GM12878 (cell line): ENCODE results near the gene WWOX.

Experiments used
- EP300 ChIP-seq, 2 experiments: fragments of 150-350 bp in 1 of 2; IDR thresholded peaks; 2 replicates each; pipeline ENCODE4 v1.6.1; 2011 to 2012; ENCODE audit warnings: low read depth in 2 of 2, low read length in 2 of 2, borderline replicate concordance in 1 of 2, improper control_type of control experiment in 1 of 2, inconsistent platforms in 1 of 2; ENCODE audit not compliant: control insufficient read depth in 1 of 2
- NRF1 ChIP-seq: conservative IDR thresholded peaks from 2 replicates; pipeline ENCODE4 v1.6.1; 2011; ENCODE audit warnings: mild to moderate bottlenecking, low read depth, low read length, improper control_type of control experiment
- POLR2A ChIP-seq: IDR thresholded peaks from 2 replicates; pipeline ENCODE4 v1.6.1; 2011; ENCODE audit warnings: low read depth, mild to moderate bottlenecking, low read length
- RFX5 ChIP-seq: IDR thresholded peaks from 2 replicates; pipeline ENCODE4 v1.6.1; 2011; ENCODE audit warnings: low read depth, low read length, improper control_type of control experiment
- TCF7 ChIP-seq: IDR thresholded peaks from 2 replicates; pipeline ENCODE4 v1.6.1; 2014; ENCODE audit warnings: antibody characterized with exemption, borderline replicate concordance
- TF ChIP-seq, protein P1 (sequence below): IDR thresholded peaks from 2 replicates; pipeline ENCODE4 v1.6.1; 2012; ENCODE audit warnings: low read depth, low read length, improper control_type of control experiment
- TF ChIP-seq, protein P2 (sequence below): fragments of 450-650 bp; formaldehyde crosslinking; IDR thresholded peaks from 2 replicates; pipeline ENCODE4 v1.5.0; 2022; ENCODE audit warnings: mild to moderate bottlenecking, missing genetic modification characterization
- TF ChIP-seq, protein P3 (sequence below): IDR thresholded peaks from 2 replicates; pipeline ENCODE4 v1.6.1; 2012; ENCODE audit warnings: low read length, inconsistent platforms
- TF ChIP-seq, protein P4 (sequence below): IDR thresholded peaks from 2 replicates; pipeline ENCODE4 v1.6.1; 2011; ENCODE audit warnings: low read depth, mild to moderate bottlenecking, low read length, moderate library complexity, borderline replicate concordance; ENCODE audit errors: extremely low read depth
- TF ChIP-seq, protein P5 (sequence below), 3 experiments: IDR thresholded peaks in 2 of 3; conservative IDR thresholded peaks in 1 of 3; 2 replicates each; pipeline ENCODE4 v1.5.1; 2011; ENCODE audit warnings: low read depth in 3 of 3, low read length in 3 of 3, mild to moderate bottlenecking in 3 of 3, control low read depth in 2 of 3, moderate library complexity in 2 of 3, inconsistent platforms in 1 of 3, mixed read lengths in 1 of 3; ENCODE audit not compliant: control insufficient read depth in 2 of 3, insufficient read depth in 1 of 3; ENCODE audit errors: extremely low read depth in 1 of 3
- TF ChIP-seq, protein P6 (sequence below): IDR thresholded peaks from 2 replicates; pipeline ENCODE4 v1.6.1; 2012; ENCODE audit warnings: mild to moderate bottlenecking, low read depth, low read length

DNA sequence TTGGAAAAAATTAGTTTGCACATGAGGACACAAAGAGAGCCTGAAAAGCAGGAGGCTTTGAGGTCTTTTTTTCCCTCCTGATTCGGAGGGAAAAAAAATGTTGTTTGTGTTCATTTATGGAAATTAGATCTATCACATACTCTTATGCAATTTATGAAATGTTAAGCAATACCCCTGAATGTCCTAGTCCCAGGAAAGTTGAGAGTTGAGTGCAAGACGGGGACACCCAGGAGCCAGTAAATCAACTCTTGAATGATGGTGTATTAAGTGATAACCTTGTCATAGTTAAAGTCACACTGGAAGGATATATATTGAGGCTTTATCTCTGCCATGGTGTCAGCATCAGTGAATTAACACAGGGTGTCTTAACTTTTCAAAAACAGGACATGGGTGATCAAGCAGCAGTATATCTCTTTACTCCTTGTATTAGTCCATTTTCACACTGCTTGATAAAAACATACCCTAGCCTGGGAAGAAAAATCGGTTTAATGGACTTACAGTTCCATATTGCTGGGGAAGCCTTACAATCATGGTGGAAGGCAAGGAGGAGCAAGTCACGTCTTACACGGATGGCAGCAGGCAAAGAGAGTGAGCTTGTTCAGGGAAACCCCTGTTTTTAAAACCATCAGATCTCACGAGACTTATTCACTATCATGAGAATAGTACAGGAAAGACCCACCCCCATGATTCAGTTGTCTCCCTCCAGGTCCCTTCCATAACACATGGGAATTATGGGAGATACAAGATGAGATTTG is 1032.0 kb downstream of the WWOX start:
- TF ChIP-seq, protein P1, sequence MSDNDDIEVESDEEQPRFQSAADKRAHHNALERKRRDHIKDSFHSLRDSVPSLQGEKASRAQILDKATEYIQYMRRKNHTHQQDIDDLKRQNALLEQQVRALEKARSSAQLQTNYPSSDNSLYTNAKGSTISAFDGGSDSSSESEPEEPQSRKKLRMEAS, result no peak
- TF ChIP-seq, protein P2, sequence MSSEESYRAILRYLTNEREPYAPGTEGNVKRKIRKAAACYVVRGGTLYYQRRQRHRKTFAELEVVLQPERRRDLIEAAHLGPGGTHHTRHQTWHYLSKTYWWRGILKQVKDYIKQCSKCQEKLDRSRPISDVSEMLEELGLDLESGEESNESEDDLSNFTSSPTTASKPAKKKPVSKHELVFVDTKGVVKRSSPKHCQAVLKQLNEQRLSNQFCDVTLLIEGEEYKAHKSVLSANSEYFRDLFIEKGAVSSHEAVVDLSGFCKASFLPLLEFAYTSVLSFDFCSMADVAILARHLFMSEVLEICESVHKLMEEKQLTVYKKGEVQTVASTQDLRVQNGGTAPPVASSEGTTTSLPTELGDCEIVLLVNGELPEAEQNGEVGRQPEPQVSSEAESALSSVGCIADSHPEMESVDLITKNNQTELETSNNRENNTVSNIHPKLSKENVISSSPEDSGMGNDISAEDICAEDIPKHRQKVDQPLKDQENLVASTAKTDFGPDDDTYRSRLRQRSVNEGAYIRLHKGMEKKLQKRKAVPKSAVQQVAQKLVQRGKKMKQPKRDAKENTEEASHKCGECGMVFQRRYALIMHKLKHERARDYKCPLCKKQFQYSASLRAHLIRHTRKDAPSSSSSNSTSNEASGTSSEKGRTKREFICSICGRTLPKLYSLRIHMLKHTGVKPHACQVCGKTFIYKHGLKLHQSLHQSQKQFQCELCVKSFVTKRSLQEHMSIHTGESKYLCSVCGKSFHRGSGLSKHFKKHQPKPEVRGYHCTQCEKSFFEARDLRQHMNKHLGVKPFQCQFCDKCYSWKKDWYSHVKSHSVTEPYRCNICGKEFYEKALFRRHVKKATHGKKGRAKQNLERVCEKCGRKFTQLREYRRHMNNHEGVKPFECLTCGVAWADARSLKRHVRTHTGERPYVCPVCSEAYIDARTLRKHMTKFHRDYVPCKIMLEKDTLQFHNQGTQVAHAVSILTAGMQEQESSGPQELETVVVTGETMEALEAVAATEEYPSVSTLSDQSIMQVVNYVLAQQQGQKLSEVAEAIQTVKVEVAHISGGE (CRISPR knock-in tag), result no peak
- no peak for TF ChIP-seq TCF7
- TF ChIP-seq, protein P3, sequence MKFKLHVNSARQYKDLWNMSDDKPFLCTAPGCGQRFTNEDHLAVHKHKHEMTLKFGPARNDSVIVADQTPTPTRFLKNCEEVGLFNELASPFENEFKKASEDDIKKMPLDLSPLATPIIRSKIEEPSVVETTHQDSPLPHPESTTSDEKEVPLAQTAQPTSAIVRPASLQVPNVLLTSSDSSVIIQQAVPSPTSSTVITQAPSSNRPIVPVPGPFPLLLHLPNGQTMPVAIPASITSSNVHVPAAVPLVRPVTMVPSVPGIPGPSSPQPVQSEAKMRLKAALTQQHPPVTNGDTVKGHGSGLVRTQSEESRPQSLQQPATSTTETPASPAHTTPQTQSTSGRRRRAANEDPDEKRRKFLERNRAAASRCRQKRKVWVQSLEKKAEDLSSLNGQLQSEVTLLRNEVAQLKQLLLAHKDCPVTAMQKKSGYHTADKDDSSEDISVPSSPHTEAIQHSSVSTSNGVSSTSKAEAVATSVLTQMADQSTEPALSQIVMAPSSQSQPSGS, result no peak
- TF ChIP-seq, protein P4, sequence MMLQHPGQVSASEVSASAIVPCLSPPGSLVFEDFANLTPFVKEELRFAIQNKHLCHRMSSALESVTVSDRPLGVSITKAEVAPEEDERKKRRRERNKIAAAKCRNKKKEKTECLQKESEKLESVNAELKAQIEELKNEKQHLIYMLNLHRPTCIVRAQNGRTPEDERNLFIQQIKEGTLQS, result no peak
- TF ChIP-seq, protein P5, sequence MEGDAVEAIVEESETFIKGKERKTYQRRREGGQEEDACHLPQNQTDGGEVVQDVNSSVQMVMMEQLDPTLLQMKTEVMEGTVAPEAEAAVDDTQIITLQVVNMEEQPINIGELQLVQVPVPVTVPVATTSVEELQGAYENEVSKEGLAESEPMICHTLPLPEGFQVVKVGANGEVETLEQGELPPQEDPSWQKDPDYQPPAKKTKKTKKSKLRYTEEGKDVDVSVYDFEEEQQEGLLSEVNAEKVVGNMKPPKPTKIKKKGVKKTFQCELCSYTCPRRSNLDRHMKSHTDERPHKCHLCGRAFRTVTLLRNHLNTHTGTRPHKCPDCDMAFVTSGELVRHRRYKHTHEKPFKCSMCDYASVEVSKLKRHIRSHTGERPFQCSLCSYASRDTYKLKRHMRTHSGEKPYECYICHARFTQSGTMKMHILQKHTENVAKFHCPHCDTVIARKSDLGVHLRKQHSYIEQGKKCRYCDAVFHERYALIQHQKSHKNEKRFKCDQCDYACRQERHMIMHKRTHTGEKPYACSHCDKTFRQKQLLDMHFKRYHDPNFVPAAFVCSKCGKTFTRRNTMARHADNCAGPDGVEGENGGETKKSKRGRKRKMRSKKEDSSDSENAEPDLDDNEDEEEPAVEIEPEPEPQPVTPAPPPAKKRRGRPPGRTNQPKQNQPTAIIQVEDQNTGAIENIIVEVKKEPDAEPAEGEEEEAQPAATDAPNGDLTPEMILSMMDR (IDR thresholded peaks at IDR 0.05 in 2 of 3, conservative IDR thresholded peaks at IDR 0.05 in 1 of 3; ENCODE audit: control insufficient read depth in 2 of 3, extremely low read depth in 1 of 3, insufficient read depth in 1 of 3, low read depth in 3 of 3, low read length in 3 of 3), result no peak
- TF ChIP-seq RFX5, result no peak
- TF ChIP-seq NRF1, result no peak
- TF ChIP-seq EP300 (IDR thresholded peaks at IDR 0.05; ENCODE audit: borderline replicate concordance in 1 of 2, control insufficient read depth in 1 of 2, low read depth in 2 of 2, low read length in 2 of 2), result no peak
- no peak for TF ChIP-seq POLR2A
- TF ChIP-seq, protein P6, sequence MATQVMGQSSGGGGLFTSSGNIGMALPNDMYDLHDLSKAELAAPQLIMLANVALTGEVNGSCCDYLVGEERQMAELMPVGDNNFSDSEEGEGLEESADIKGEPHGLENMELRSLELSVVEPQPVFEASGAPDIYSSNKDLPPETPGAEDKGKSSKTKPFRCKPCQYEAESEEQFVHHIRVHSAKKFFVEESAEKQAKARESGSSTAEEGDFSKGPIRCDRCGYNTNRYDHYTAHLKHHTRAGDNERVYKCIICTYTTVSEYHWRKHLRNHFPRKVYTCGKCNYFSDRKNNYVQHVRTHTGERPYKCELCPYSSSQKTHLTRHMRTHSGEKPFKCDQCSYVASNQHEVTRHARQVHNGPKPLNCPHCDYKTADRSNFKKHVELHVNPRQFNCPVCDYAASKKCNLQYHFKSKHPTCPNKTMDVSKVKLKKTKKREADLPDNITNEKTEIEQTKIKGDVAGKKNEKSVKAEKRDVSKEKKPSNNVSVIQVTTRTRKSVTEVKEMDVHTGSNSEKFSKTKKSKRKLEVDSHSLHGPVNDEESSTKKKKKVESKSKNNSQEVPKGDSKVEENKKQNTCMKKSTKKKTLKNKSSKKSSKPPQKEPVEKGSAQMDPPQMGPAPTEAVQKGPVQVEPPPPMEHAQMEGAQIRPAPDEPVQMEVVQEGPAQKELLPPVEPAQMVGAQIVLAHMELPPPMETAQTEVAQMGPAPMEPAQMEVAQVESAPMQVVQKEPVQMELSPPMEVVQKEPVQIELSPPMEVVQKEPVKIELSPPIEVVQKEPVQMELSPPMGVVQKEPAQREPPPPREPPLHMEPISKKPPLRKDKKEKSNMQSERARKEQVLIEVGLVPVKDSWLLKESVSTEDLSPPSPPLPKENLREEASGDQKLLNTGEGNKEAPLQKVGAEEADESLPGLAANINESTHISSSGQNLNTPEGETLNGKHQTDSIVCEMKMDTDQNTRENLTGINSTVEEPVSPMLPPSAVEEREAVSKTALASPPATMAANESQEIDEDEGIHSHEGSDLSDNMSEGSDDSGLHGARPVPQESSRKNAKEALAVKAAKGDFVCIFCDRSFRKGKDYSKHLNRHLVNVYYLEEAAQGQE, result no peak
